IPS-NIHi7 (cell line): ENCODE data around the gene PURB.
"Not testable (repeated sequence)": the region's sequence is repeated elsewhere in the genome, so short reads cannot be mapped to it uniquely, and the experiment has no call there.

ENCODE experiments used
- DNase-seq: peaks from one replicate; pipeline ENCODE4 v3.0.0; 2012; ENCODE audit warnings: mixed read lengths; ENCODE audit errors: extremely low spot score

PURB gene

GRCh38 chr7:44891791-44892190 is 6.5 kb upstream of the PURB start:
- no peak for DNase-seq

GRCh38 chr7:44891372-44891771 is 6.0 kb upstream of the PURB start:
- DNase-seq = no peak

- DNase-seq = no peak
Observed at GRCh38 chr7:44889086-44889781, 3.9 kb upstream of the PURB start.

DNA sequence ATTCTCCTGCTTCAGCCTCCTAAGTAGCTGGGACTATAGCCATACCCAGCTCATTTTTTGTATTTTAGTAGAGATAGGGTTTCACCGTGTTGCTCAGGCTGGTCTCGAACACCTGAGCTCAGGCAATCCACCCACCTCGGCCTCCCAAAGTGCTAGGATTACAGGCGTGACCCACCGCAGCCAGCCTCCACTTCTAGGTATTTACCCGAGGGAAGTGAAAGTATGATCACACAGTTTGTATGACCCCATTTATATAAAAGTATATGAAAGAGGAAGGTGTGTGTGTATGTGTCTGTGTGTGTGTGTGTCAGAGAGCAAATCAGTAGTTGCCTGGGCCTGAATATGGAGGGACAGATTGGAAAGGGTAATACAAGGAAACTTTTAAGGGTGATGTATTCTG is 2.0 kb upstream of the PURB start:
- no peak for DNase-seq

DNA sequence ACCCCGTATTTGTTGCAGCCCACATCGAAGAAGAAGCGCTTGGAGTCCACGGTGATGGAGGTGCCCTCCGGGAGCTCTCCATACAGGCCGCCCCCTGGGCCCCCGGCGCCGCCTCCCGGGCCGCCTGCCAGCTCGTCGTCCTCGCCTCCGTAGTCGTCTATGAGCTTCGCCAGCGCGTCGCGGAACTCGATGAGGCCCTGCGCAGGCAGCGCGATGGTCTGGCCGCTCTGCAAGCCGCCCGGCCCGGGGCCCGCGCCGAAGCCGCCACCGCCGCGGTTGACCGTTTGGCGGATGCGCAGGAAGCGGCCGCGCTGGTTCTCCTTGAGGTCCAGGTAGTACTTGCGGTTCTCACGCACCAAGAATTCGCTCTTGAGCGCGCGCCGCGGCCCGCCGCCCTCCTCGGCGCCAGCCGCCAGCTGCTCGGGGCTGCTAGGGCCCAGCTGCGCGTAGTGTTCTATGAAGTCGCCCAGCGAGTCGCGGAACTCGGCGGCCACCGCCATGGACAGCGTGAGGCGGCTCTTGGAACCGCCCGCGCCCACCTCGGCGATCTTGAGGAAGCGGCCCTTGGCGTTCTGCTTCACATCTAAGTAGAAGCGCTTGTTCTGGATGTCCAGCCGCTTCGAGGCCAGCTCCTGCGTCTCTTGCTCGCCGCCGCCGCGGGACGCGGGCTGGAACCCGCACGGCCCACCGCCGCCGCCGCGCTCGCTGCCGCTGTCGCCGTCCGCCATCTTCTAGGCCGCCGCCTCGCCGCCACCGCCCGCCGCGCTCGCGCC is 523 bp downstream of the PURB start:
- DNase-seq = peak; percentile 33

GRCh38 chr7:44883961-44884620 is 1.2 kb downstream of the PURB start:
- no peak for DNase-seq

DNA sequence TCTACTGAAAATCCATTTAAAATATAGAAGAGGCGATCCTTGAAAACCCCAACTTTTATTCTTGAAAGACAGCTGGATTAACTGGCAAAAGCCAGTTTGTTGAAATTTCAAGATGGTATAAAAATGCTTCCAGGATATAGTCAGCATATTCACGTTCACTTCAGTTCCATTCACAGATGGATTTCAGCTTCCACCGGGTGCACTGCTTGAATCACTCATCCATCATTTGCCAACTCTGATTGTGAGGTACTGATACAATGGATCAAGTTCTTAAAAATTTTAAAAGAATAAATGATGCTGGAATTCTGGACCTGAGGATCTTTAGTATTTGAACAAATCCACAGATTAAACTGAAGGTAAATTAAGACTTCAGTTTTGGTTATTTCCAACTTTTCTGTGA is 2.4 kb downstream of the PURB start:
- no peak for DNase-seq

GRCh38 chr7:44881610-44882009 is 3.7 kb downstream of the PURB start:
- no peak for DNase-seq

DNA sequence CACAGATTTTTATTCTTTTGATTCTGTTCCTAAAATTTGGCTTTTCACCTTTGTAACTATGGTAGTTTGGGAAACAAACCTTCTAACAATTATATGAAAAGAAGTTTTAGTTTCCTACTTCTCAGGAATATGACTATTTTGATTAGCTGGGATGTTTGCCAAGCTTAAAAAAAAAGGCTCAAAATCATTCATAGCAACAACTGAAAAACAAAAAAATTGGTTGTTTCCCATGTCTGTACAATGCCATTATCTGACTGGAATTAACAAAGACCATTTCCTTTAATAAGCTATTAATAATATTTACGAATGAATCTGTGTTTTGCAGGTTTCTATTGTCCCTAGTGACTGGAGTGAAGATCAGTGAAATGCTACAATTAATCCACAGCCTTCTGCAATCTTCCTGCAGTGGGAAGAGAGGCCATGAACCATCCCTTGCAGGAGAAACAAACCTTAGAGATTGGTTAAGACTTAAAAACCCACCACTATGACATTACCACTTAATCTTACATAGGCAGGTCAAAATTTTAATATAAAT is 4.2 kb downstream of the PURB start:
- no peak for DNase-seq

- DNase-seq = no peak
Observed at GRCh38 chr7:44880317-44881018, 4.9 kb downstream of the PURB start.

DNA sequence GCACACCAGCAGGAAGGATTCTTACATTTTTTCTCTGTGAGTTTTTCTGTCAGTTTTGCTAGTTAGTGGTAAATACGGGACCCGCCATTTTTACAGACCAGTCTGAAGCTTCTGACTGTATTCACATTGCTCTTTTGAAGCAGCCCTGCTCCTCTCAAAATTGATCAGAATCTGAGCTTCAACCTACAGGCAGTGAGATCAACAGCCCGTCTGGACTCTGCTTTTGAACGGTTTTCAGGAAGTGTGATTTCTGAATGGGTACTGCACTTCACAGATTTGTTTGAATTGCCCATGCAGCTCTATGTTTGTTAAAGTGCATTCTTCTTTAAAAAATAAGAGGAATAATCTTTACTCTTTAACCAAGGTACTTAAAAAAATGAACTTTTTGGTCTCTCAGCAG is 8.9 kb downstream of the PURB start:
- DNase-seq = no peak

GRCh38 chr7:44875241-44875640 is 10.1 kb downstream of the PURB start:
- no peak for DNase-seq

DNA sequence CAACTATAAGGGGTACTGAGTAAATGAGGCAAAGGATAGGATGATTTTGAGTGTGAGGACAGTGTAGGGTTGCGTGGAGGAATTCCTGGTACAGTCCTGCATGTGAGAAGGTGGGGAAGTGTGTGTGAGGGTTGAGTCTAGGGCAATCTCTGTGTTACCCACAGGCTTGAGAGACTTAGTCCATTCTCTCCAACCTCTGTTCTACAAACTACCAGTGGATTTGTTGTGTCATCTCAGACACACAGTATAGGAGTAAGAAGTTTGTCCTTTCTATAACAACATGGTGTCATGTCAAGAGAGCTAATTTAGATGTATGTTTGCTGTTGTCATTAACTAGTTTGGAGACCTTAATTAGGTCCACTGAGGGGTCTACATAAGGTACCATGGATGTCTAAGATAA is 12.5 kb downstream of the PURB start:
- DNase-seq = no peak

- DNase-seq = not testable (repeated sequence)
Observed at GRCh38 chr7:44871918-44872317, 13.4 kb downstream of the PURB start.

DNA sequence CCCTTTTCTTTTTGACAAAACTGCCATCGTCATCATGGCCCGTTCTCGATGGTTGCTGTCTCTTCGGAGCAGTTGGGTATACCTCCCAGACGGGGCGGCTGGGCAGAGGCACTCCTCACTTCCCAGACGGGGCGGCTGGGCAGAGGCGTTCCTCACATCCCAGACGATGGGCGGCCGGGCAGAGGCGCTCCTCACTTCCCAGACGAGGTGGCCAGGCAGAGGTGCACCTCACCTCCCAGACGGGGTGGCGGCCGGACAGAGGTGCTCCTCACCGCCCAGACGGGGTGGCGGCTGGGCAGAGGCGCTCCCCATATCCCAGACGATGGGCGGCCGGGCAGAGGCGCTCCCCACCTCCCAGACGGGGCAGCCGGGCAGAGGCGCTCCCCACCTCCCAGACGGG is 14.6 kb downstream of the PURB start:
- DNase-seq = not testable (repeated sequence)

DNA sequence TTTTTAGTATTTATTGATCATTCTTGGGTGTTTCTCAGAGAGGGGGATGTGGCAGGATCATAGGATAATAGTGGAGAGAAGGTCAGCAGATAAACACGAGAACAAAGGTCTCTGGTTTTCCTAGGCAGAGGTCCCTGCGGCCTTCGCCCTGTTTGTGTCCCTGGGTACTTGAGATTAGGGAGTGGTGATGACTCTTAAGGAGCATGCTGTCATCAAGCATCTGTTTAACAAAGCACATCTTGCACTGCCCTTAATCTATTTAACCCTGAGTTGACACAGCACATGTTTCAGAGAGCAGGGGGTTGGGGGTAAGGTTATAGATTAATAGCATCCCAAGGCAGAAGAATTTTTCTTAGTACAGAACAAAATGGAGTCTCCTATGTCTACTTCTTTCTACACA is 15.0 kb downstream of the PURB start:
- DNase-seq = not testable (repeated sequence)

- DNase-seq = no peak
Observed at GRCh38 chr7:44867073-44867995, 18.0 kb downstream of the PURB start.

DNA sequence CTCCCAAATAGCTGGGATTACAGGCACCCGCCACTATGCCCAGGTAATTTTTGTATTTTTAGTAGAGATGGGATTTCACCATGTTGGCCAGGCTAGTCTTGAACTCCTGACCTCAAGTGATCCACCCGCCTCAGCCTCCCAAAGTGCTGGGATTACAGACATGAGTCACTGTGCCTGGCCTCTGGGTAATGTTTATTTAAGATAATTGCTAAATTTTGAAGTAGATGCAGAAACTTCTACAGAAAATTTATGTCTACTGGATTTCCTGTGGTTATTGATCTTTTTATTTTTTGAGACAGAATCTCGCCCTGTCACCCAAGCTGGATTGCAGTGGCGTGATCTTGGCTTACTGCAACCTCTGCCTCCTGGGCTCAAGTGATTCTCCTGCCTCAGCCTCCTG is 23.4 kb downstream of the PURB start:
- DNase-seq = not testable (repeated sequence)

DNA sequence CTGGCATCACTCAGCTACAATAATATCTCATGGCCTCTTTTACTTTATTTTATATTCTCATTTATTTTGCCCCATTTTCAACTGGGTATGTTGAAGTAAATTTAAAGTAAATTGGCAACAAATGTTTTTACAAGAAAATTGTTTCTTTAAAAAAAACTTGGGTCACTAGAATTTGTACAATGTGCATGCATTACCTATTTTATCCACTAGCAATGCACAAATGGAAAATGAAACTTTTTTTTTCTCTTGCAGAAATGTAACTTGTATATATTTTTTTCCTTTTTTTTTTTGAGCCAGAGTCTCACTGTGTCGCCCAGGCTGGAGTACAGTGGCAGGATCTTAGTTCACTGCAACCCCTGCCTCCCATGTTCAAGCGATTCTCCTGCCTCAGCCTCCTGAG is 27.2 kb downstream of the PURB start:
- no peak for DNase-seq

- DNase-seq = no peak
Observed at GRCh38 chr7:44854644-44855364, 30.5 kb downstream of the PURB start.
